HG03135 (cell line): ENCODE data around the gene NAA10.

Source experiments
- ATAC-seq: cut with Tn5 transposase; IDR thresholded peaks from one replicate; pipeline ENCODE4 v1.9.1; 2021; ENCODE audit warnings: mild to moderate bottlenecking, moderate library complexity; ENCODE audit not compliant: unreplicated experiment

NAA10 gene

GRCh38 chrX:153950127-153950526 is 15.3 kb upstream of the NAA10 start:
- no peak for ATAC-seq

GRCh38 chrX:153948847-153949805 is 14.3 kb upstream of the NAA10 start:
- ATAC-seq = no peak

GRCh38 chrX:153948002-153948466 is 13.2 kb upstream of the NAA10 start:
- ATAC-seq = no peak

DNA sequence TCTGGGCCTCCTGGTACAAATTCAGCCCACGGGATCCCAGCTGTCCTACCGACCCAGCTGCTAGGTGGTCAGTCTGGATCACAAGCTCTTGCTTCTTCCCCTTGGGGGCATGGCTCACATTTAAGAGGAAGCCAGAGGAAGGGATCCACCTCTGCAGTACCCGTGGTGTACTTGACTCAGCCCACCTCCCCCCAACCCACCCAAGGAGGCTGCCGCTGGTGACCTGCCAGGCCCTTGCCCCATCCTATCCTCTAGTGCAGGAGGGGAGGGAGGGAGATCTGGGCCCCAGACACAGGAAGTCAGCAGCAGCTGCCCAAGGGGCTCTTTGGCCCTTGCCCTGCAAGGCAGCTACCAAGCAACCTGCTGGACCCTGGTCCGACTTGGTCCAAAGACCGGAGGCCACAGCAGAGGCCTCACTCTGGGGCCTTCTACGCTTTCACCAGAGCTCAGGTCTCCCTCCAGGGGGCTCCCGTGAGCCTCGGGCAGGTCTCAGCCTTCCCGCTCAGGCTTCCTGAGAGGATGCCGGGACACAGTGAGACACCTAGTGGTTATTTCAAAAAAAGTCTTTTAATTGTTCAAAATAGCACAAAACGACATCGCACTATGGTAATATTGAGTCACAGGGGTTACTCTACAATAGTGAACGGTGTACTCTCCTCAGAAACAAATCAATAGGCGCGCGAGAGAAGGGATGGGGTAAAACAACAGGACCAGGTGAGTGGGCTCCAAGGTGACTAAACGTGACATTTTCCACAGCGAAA is 12.4 kb upstream of the NAA10 start:
- ATAC-seq = peak; percentile 72

GRCh38 chrX:153945956-153946943 is 11.4 kb upstream of the NAA10 start:
- no peak for ATAC-seq

DNA sequence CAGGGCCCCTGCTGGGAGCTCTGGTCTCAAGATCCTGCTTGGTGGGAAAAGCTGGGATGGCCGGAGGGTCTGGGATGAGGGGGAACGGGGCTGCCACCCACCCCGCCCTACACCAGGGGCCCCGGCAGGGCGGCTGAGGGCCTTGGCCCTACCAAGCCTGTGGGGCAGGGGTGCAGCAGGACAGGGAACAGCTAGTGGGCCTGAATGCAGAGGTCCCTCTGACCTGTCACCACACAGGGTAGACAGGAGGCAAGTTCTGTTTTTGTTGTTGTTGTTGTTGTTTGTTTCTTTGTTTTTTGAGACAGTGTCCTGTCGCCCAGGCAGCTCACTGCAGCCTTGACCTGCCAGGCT is 9.9 kb upstream of the NAA10 start:
- no peak for ATAC-seq

DNA sequence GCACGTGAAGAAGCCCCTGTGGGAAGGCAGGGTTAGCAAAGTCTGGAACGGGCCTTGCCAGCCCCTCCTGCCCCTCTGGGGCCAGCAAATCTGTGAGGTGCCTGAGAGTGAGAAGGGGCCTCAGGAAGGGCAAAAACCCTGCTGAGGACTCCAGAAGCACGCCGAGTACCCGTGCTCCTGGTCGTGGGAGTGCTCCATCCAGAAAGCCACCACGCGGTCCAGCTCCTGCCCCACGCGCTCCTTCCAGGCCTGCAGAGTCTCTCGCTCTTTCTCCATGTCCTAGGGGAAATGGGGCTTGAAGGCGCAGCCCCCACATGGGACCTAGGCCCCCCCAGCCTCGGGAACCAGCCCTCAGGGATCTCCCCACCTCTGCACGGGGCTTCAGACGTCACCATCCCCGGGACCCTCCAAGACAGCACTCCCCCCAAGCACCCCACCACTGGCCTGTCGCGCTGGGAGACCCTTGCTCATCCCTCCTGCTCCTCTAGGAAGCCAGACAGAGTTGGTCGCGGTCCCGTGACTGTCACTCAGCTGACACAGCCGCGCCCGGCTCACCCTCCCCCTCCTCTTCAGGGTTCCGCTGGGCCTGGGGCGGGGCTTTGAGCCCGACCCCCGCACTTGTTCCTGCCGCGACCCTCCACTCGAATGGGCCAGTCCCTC is 9.4 kb upstream of the NAA10 start, which contains the start of gene RENBP:
Gene RENBP, minus strand, starts transcription at position 504 of the 660 bp plus-strand sequence. Its CDS starts 33 bp downstream, at position 471.
- no peak for ATAC-seq

DNA sequence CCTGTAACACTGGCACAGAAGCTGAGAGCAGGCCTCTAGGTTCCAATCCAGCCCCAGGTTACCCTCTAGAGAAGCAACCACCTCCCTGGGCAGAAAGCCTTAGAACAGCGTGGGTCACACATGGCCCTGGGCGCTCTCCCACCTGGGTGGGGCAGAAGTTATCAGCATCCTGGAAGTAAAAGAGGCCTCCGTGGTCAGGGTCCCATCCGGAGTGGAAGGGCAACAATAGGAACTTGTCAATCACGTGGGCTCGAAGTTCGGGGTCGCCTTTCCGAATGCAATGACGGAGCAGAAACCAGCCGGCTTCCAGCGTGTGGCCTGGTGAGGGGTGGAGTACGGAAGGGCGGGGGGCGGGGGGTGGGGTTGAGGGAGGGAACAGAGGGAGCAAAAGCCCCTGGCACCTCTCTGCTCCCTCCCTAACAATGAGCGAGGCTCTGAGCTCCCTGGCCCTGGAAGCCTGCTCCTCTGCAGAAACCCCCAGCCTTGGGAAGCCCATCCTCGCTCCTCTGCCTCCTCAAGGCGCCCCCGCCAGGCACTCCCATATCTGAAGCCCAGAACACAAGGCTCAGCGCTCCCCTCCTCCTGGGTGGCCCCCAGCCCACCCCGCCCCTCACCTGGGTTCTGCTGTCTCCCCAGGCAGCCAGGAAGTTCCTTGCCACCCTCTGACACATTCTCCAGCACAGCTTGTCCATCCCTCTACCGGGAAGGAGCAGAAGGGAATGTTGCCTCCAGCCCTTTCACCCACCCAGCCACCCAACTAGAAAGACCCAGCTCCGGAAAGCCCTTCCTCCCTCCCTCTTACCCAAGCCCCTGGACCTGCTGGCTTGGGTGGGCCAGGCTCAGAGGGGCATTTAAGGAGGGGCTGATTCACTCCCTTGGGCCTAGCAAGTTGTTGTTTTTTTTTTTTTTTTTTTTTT is 6.8 kb upstream of the NAA10 start:
- ATAC-seq = no peak

- no peak for ATAC-seq
These were observed 4.7 kb upstream of the NAA10 start for GRCh38 chrX:153939573-153939972.

DNA sequence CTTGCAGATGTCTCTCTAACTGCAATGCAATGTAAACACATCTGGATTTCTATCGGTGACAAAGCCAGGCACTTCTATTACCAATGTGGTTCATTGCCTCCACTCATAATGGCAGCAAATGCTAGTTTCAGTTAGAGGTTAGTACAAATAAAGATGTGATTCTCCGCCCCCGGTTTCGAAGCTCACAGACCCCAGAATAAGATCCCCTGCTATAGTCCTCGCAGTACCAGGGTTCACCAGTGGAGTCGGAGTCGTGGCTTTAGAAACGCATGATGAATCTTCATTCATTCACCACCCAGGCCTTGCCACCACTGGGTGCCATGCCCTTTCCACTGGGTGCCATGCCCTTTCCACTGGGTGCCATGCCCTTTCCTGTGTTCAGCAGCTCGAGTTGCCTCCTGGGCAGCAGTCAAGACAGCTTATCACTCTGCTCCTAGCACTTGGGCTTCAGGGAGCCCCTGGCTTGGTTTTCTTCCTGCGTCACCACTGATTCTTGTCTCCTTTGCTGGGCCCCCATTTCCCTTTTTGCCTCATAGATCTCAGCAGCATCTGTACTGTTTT is 3.5 kb upstream of the NAA10 start:
- ATAC-seq = no peak

GRCh38 chrX:153937056-153937455 is 2.2 kb upstream of the NAA10 start:
- ATAC-seq = no peak

DNA sequence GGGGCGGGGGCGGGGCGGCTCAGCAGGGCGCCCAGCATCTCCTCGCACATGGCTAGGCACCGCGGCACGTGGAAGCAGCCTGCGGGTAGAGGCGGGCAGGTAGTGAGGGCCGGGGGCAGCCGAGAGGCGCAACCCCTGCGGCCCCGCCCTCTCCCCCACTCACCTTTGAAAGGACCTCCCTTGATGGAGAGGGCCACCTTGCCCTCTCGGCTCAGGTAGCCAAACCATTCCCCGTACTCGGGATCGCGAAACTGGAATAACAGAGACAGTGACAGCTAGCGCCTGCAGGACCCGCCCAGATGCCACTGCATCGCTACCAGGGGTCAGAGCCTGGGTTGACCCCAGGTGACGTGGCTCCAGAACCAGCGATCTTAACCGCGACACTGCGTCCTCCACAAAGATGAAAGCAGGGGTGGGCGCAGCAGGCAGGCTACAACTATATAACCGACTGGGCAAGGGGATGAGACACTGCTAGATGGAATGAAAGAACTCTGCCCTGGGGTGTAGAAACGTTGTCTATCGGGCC is 552 bp upstream of the NAA10 start:
- peak; percentile 13 for ATAC-seq

DNA sequence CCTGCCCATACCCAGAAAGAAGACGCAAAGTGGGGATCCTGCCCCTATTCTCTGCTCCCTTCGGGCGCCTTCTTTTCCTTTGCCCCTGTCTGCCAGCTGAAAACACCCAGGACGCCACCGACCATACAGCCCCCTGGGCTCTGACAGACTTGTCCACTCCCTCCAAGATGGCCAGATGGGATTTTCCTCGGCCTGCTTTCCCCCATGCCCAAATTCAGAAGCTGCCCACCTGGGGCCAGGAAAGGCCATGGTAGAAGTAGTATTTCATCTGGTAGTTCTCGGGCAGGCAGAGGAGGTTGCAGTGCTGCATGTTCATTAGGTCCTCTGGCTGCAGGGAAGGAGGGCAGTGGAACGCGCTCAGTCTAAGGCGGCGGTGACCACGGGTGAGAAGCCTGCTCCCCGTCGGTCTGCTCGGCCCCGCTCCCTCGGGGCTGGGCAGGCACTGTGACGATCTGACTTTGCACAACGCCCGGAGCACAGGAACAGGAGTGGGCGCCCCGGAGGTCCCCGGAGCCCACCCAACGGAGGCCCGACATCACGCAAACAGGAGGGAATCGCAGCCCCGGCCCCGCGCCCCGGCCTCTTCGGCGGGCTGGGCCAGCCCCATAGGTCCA is 582 bp downstream of the NAA10 start:
- peak; percentile 14 for ATAC-seq

- ATAC-seq = no peak
These were observed 1.1 kb downstream of the NAA10 start for GRCh38 chrX:153933748-153934147.

- ATAC-seq = no peak
These were observed 2.5 kb downstream of the NAA10 start for GRCh38 chrX:153932220-153932915.

- no peak for ATAC-seq
These were observed 3.1 kb downstream of the NAA10 start for GRCh38 chrX:153931748-153932147.

DNA sequence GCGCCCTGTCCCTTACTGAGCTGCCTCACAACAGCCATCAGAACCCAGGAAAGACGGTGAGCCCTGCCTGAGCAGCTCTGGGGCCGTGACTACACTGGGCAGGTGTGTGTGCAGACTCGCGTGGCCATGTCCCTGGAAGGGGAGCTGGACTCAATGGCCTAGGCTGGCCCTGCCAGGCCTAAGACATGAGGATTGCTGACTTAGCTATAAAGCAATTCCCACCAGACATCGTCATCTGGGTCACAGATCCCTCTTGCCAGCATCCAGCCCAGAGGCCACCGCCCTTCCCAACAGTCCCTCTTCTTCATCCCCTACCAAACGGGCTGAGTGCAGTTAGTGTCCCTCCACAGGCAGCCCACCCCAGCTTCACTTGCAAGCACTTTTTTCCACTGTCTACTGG is 3.7 kb downstream of the NAA10 start:
- no peak for ATAC-seq
